ENCODE measurements around the gene SELE. TPM values are rescaled to one million over a fixed set of nuclear protein-coding genes. Genes with fewer than 3 reads are reported as not detected.
"Not testable (repeated sequence)": the region's sequence is repeated elsewhere in the genome, so short reads cannot be mapped to it uniquely, and the experiment has no call there.

The SELE gene
- total and polyA plus RNA-seq, 9 donors, result 0.58 to 16.9 (median 2.6) TPM

DNA sequence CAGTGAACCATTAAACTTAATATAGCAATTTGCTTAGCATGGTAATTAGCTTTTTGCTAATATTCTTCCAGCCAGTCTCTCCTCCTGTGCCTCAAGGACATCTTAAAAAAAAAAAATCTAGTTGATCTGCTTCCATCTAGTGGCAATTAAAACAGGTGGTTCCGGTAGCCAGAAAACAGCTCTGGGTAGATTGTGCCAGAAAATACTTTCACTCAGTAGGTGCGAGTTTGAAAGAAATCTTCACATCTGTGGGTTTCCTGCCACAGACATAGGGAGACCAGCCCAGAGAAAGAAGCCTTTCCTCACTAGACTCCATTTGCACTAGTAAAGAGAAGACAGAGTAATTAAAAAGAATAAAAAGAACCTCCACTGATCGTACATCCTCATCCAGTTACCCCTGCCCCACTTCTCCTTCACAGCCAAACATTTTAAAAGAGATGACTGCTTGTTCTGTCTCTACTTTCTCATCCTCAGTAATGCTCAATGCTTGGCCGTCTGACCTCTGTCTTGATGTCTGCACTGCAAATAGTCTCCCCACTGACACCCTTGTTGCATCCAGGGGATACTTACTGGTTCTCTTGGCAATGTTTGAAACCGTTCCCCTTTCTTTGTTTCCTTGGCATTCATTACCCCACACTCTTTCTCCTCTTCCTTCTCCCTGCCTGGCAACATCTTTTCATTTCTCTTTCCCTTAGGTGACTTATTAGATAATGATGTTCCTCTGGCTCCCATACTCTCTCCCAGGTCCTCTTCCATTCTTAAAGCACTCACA, 39.4 kb downstream of the SELE start:
- Histone ChIP-seq H3K4me3 (no peak overlapping the region), H3K27ac (no peak overlapping the region), H3K4me1 (ENCODE audit: insufficient read depth) (no peaks in the 10 kb centered on the region), H3K36me3 (no peaks in the 10 kb centered on the region), H3K27me3 (no peaks in the 10 kb centered on the region), H3K9me3 (no peaks in the 10 kb centered on the region)
- intact Hi-C loops (cut with DNase I), result no loop called here
- WGBS, 3 donors, result 48 to 58% (median 52%) methylated on average over 5 of the region's 5 CpGs
- no peak for DNase-seq
- TF ChIP-seq, protein P1, sequence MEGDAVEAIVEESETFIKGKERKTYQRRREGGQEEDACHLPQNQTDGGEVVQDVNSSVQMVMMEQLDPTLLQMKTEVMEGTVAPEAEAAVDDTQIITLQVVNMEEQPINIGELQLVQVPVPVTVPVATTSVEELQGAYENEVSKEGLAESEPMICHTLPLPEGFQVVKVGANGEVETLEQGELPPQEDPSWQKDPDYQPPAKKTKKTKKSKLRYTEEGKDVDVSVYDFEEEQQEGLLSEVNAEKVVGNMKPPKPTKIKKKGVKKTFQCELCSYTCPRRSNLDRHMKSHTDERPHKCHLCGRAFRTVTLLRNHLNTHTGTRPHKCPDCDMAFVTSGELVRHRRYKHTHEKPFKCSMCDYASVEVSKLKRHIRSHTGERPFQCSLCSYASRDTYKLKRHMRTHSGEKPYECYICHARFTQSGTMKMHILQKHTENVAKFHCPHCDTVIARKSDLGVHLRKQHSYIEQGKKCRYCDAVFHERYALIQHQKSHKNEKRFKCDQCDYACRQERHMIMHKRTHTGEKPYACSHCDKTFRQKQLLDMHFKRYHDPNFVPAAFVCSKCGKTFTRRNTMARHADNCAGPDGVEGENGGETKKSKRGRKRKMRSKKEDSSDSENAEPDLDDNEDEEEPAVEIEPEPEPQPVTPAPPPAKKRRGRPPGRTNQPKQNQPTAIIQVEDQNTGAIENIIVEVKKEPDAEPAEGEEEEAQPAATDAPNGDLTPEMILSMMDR (IDR thresholded peaks at IDR 0.05), result no peak
- TF ChIP-seq EP300 (IDR thresholded peaks at IDR 0.05) (no peak), POLR2A (IDR thresholded peaks at IDR 0.05) (no peak)

DNA sequence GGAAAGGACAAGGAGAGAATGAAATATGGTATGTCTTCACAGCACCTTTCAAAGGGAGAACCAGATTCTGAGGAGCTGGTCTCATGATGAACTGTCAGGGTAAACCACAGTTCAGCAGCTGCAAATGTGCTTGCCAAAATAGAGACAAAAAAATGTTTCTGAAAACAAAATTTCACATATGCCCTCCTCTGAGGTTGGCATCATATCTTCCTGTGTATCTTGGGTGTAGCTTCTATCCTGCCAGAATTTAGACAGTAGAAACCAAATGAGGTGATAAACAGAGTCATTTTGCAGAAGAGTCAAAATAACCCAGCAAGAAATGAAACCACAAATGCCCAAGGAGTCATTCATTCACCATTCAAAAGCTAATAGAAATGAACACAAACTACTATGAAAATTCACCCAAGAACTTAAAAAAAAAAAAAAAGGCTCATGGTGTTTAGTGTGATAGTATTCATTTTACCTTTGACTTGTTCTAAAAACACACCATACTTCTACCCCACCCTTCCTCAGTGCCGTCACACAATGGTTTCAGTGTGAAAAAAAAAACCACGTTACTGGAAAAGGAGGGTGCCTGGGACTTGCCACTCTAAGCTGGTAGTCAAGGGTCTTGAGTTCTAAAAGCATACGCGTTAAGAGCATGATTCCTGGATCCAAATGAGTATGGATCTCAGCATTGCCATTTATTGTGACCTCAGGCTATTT, 41.0 kb downstream of the SELE start:
- H3K4me3 ChIP-seq, result no peak overlapping the region
- 84 to 90% (median 89%) methylated on average over 4 of the region's 4 CpGs for WGBS, 3 donors
- H3K9me3 ChIP-seq, result no peaks in the 10 kb centered on the region
- no peaks in the 10 kb centered on the region for H3K36me3 ChIP-seq
- H3K27ac ChIP-seq, result no peak overlapping the region
- H3K27me3 ChIP-seq, result no peaks in the 10 kb centered on the region
- H3K4me1 ChIP-seq (ENCODE audit: insufficient read depth), result no peaks in the 10 kb centered on the region
- TF ChIP-seq, protein P1 (IDR thresholded peaks at IDR 0.05), result no peak
- TF ChIP-seq EP300 (IDR thresholded peaks at IDR 0.05) (no peak), POLR2A (IDR thresholded peaks at IDR 0.05) (no peak)
- intact Hi-C loops (cut with DNase I), result no loop called here
- no peak for DNase-seq

DNA sequence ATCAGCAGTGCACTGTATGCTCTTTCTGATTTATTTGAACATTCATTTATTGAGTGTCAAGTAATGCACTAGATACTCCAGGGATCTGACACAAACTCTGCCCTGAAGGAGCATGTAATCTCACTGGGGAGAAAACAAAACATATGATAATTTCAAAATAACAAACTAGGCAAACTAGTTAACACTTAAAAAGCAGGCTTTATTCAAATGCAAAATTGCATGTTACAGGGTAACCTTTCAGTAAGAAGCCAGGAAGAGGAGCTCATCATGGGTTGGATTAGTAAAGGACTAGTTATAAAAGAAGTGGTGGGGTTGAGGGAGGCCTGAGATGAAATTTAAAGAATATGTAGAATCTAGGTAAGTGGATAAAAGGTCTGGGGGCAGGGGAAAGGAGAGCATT, 43.4 kb downstream of the SELE start:
- Histone ChIP-seq H3K36me3 (no peaks in the 10 kb centered on the region), H3K27me3 (no peaks in the 10 kb centered on the region), H3K27ac (no peak overlapping the region), H3K4me1 (ENCODE audit: insufficient read depth) (no peaks in the 10 kb centered on the region), H3K4me3 (no peak overlapping the region), H3K9me3 (no peaks in the 10 kb centered on the region)
- no peak for DNase-seq
- intact Hi-C loops (cut with DNase I), result no loop called here
- no peak for TF ChIP-seq POLR2A (IDR thresholded peaks at IDR 0.05)
- TF ChIP-seq EP300 (IDR thresholded peaks at IDR 0.05), result no peak
- TF ChIP-seq, protein P1 (IDR thresholded peaks at IDR 0.05), result no peak

DNA sequence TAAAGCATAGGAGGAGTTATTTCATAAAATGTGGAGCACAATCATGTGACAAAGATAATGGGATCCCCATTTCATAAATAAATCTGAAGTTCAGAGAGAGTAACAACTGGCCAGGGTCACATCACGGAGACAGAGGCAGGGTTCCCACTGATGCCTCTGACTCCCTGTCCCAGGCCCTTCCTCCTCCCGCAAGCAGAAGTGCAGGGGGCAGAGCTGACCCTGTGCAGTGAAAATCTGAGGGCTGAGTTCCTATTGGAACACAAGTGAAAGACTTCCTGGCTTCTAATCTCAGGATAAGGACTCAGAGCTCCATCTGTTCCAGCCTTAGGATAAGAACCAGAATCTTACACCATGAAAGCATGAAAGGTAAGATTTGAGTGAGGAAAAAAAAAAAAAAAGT, 44.5 kb downstream of the SELE start:
- intact Hi-C loops (cut with DNase I), result no loop called here
- H3K27ac ChIP-seq, result no peak overlapping the region
- no peak overlapping the region for H3K4me3 ChIP-seq
- H3K9me3 ChIP-seq, result no peaks in the 10 kb centered on the region
- no peak for DNase-seq
- TF ChIP-seq, protein P1 (IDR thresholded peaks at IDR 0.05), result no peak
- TF ChIP-seq EP300 (IDR thresholded peaks at IDR 0.05) (no peak), POLR2A (IDR thresholded peaks at IDR 0.05) (no peak)
- WGBS, 3 donors, result 18 to 32% (median 26%) methylated on average over 2 of the region's 2 CpGs
- no peaks in the 10 kb centered on the region for H3K27me3 ChIP-seq
- H3K4me1 ChIP-seq (ENCODE audit: insufficient read depth), result no peaks in the 10 kb centered on the region
- no peaks in the 10 kb centered on the region for H3K36me3 ChIP-seq

DNA sequence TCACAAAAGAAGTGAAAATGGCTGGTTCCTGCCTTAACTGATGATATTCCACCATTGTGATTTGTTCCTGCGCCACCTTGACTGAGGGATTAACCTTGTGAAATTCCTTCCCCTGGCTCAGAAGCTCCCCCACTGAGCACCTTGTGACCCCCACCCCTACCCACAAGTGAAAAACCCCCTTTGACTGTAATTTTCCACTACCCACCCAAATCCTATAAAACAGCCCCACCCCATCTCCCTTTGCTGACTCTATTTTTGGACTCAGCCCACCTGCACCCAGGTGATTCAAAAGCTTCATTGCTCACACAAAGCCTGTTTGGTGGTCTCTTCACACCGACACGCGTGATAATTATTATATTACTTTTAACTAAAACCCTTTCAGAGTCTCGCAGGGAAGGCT, 45.5 kb downstream of the SELE start:
- intact Hi-C loops (cut with DNase I), result not testable (repeated sequence)
- 94 to 99% (median 95%) methylated on average over 5 of the region's 5 CpGs for WGBS, 3 donors

More for the DNA sequence above, 45.5 kb downstream of the SELE start:
- H3K9me3 ChIP-seq; H3K36me3 ChIP-seq; H3K4me3 ChIP-seq; H3K4me1 ChIP-seq (ENCODE audit: insufficient read depth); H3K27ac ChIP-seq; H3K27me3 ChIP-seq; DNase-seq: not testable (repeated sequence)

Data from ovary (tissue), 9 donors.